ENCODE measurements around the gene NLGN3.
"Not testable (repeated sequence)": the region's sequence is repeated elsewhere in the genome, so short reads cannot be mapped to it uniquely, and the experiment has no call there.

NLGN3 gene

DNA sequence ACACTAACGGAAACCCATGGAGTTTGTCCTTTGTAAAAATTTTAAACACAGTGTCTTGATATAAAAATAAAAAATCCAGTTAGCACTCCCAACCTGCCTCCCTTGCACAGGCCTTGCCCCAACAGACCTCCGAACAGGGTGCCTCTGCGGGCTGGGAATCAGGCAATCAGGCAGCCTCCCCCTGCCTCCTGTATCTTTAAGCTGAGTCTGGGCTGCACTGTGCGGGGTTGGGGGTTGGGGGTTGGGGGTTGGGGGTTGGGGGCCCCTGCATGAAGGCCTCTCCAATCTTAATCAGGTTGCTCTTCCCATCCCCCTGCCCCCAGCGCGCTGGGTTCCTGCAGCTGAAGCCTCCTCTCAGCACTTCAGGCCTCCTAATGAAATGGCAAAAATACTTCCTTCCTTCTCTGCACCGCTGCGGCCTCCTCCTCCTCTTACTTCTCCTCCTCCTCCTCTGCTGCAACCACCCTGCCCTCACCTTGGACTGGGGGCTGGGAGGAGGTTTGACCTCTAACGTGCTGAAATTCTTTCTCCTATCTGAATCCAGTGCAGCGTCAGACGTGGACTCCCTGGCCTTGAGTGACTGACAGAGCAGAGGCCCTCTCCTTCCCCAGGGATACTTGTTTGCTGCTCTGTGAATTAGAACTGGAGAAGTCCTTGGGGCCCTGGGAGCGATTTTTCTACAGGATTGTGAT lies 26.6 kb downstream of the NLGN3 start:
- Mint-ChIP-seq H3K9me3 (no peaks in the 10 kb centered on the region), H3K27ac (no peak overlapping the region), H3K27me3 (peaks cover 17% of the 10 kb centered on the region), H3K36me3 (ENCODE audit: low read depth) (peaks cover 10% of the 10 kb centered on the region), H3K4me3 (no peak overlapping the region), H3K4me1 (ENCODE audit: low read depth) (peaks cover 3% of the 10 kb centered on the region)
- DNase-seq: no peak

DNA sequence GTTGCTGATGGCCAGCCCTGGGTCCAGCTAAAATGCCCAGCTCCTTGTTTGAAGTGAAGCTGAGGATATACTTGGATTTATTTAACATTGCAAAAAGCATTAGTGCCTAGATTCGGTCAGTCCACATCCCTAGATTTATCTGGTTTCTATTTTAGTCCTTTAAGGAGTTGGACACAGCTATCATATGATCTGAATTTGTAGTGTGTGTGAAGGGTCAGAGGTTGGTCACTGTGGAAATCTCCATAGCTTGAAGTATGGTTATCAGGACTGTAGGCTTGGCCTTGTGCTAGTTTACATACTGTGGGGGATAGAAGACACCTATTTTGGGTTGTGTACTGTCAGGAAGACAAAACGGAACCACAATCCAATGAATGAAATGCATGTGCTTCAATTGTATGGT lies 28.8 kb downstream of the NLGN3 start:
- no peak for DNase-seq
- Mint-ChIP-seq H3K27ac (no peak overlapping the region), H3K27me3 (peaks cover 17% of the 10 kb centered on the region), H3K4me3 (no peak overlapping the region), H3K4me1 (ENCODE audit: low read depth) (peaks cover 3% of the 10 kb centered on the region), H3K36me3 (ENCODE audit: low read depth) (peaks cover 12% of the 10 kb centered on the region), H3K9me3 (no peaks in the 10 kb centered on the region)

DNA sequence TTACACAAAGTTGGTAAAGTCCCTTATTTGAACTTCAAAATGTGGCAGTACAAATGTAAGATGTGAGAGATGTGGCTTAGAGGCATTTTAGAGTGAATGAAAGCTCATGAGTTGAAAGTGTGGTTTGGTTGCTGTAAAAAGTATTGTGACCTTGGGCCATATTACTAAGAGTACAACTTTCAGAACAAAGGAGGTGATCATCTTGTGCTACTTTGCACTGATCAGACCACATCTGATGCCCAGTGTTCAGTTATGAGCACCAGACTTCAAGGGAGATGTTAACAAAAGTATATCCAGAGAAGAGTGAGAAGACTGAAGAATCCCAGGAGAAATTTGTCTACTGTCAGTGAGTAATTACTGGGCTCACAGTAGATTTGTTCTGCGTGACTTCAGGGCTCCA lies 30.2 kb downstream of the NLGN3 start:
- no peaks in the 10 kb centered on the region for H3K9me3 Mint-ChIP-seq
- DNase-seq: no peak
- H3K27me3 Mint-ChIP-seq: peaks cover 19% of the 10 kb centered on the region
- peaks cover 4% of the 10 kb centered on the region for H3K4me1 Mint-ChIP-seq (ENCODE audit: low read depth)
- no peak overlapping the region for H3K27ac Mint-ChIP-seq
- H3K36me3 Mint-ChIP-seq (ENCODE audit: low read depth): peaks cover 12% of the 10 kb centered on the region
- H3K4me3 Mint-ChIP-seq: no peak overlapping the region

DNA sequence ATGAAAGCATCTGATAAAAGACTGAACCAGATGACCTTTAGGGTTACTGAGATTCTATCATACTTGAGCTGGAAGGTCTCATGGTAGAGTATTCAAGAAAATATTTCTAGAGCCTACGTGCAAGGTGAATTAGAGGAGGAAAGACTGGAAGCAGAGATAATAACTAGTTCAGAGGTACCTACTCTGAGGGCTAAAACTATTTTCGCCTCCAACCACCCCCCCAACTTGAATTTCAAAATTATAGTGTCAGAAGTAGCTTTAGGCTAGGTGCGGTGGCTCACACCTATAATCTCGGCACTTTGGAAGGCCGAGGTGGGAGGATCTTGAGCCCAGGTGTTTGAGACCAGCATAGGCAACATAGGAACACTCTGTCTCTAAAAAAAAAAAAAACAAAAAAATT lies 30.9 kb downstream of the NLGN3 start:
- Mint-ChIP-seq H3K27ac (no peak overlapping the region), H3K4me1 (ENCODE audit: low read depth) (peaks cover 7% of the 10 kb centered on the region), H3K36me3 (ENCODE audit: low read depth) (peaks cover 12% of the 10 kb centered on the region), H3K27me3 (peaks cover 20% of the 10 kb centered on the region), H3K9me3 (no peaks in the 10 kb centered on the region), H3K4me3 (no peak overlapping the region)
- no peak for DNase-seq

DNA sequence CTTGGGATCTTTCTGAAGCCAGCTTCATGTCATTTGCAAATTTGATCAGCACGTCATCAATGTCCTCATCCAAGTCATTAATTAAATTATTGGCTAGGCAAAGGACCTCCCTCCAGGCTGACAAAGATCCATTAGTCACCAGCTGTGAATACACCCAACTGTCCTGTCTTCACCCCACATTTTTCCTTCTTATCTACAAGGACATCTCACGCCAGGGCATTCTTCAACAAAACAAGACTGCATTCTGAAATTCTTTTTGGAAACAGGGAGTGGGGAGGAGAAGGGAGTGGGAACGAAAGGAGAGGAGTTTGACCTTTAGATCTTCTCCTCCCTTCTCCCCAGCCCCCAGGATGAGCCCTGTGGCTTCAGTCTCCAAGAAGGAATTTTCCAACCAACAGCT lies 32.7 kb downstream of the NLGN3 start:
- H3K27ac Mint-ChIP-seq: no peak overlapping the region
- DNase-seq: no peak
- H3K4me3 Mint-ChIP-seq: no peak overlapping the region
- peaks cover 20% of the 10 kb centered on the region for H3K27me3 Mint-ChIP-seq
- no peaks in the 10 kb centered on the region for H3K9me3 Mint-ChIP-seq
- peaks cover 10% of the 10 kb centered on the region for H3K4me1 Mint-ChIP-seq (ENCODE audit: low read depth)
- H3K36me3 Mint-ChIP-seq (ENCODE audit: low read depth): peaks cover 17% of the 10 kb centered on the region

DNA sequence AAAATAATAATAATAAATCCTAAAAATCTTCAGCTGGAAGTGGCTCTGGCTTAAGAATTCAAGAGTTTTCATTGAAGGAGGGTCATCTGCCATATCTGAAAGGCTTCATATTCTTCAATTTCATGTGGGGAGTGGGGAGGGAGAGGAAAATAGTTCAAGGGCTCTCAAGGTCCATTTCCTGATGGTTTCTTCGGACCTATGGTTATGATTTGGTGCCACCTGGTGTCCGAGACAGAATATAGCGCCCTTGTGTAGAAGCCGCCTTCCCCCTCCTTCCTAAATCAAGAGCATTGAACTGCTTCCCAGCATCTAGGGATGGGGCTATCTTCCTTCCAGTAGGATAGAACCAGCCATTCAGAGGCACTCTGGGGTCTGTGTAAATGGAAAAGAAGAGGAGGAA lies 34.3 kb downstream of the NLGN3 start:
- H3K27ac Mint-ChIP-seq: no peak overlapping the region
- peaks cover 15% of the 10 kb centered on the region for H3K4me1 Mint-ChIP-seq (ENCODE audit: low read depth)
- H3K27me3 Mint-ChIP-seq: peaks cover 18% of the 10 kb centered on the region
- no peaks in the 10 kb centered on the region for H3K9me3 Mint-ChIP-seq
- peaks cover 15% of the 10 kb centered on the region for H3K36me3 Mint-ChIP-seq (ENCODE audit: low read depth)
- DNase-seq: peak; percentile 37
- no peak overlapping the region for H3K4me3 Mint-ChIP-seq

DNA sequence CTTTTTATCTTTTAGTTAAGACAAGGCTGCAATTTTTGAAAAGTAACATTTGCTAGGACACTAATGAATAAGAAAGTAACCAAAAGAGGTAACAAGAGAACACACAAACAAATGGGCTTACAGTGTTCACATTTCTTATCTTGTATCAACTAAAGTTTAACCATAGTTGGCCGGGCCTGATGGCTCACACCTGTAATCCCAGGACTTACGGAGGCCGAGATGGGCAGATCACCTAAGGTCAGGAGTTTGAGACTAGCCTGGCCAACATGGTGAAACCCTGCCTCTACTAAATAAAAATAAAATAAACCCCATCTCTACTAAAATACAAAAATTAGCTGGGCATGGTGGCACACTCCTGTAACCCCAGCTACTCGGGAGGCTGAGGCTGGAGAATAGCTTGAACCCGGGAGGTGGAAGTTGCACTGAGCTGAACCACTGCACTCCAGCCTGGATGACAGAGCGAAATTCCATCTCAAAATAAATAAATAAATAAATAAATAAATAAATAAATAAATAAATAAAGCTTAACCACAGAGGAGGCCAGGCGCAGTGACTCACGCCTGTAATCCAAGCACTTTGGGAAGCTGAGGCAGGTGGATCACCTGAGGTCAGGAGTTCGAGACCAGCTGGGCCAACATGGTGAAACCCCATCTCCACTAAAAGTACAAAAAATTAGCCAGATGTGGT lies 36.1 kb downstream of the NLGN3 start:
- peak overlapping the region; percentile 84 for H3K4me3 Mint-ChIP-seq
- H3K27ac Mint-ChIP-seq: peak overlapping the region; percentile 67
- peaks cover 26% of the 10 kb centered on the region for H3K27me3 Mint-ChIP-seq
- H3K36me3 Mint-ChIP-seq (ENCODE audit: low read depth): peaks cover 15% of the 10 kb centered on the region
- not testable (repeated sequence) for H3K9me3 Mint-ChIP-seq, DNase-seq
- peaks cover 15% of the 10 kb centered on the region for H3K4me1 Mint-ChIP-seq (ENCODE audit: low read depth)

DNA sequence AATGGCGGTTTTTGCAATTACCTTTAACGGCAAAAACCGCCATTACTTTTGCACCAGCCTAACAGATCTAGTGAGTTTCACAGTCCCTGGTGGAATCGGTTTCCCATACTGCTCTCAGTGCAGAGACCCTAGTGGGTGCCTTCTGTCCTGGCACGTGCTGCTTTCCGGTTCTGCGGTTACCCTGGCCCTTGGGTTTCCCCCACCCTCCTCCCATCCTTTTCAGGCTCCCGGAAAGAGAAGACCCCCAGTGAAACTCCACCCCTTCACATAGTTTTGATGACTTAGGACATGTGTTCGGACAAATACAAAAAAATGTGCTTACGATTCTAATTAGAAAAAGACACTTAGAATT lies 36.9 kb downstream of the NLGN3 start:
- Mint-ChIP-seq H3K27me3 (peaks cover 30% of the 10 kb centered on the region), H3K36me3 (ENCODE audit: low read depth) (peaks cover 13% of the 10 kb centered on the region), H3K9me3 (no peaks in the 10 kb centered on the region), H3K4me1 (ENCODE audit: low read depth) (peaks cover 15% of the 10 kb centered on the region), H3K27ac (peak overlapping the region; percentile 98), H3K4me3 (peak overlapping the region; percentile 84)
- peak; percentile 65 for DNase-seq

DNA sequence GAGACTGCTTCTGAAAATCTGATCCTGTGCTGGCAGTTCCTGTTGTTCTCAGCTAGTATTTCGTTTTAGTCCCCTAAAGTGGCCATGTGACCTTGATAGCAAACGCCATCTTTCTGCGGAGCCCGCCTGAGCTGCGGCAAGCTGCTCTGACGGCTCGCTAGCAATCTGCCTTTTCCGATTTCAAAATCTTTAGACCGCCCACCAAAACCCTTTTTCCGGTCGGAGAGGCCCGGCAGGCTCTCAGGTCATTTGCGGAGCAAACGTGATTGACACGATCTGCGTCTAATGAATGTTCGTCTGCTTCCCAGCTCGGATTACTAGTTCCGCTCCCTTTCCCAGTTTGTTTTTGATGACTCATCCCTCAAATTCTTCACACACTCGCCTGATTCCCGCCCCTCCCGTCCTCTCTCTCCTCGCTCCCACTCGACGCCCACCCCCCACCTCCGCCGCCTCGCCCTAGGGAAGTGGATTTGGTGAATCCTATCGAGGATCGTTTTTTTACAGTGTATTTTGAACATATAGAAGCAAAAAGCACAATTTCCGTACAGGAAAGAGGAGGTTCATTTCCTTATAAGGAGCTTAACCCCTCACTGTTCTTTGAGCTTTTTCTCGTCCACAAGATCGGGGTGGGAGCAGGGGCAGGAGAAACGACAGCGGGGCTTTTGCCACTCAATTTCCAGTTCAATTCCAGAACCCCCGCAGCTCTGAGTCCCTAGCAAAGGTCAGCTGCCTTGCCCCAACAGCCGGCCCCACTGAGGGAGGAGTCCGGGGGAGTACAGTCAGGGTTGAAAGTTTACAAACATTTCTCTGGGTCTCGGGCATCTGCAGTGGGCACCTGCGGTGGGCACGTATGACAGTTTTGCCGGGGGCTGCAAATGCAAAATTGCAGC lies 37.5 kb downstream of the NLGN3 start:
- Mint-ChIP-seq H3K27me3 (peaks cover 28% of the 10 kb centered on the region), H3K36me3 (ENCODE audit: low read depth) (peaks cover 8% of the 10 kb centered on the region), H3K4me3 (peak overlapping the region; percentile 84), H3K4me1 (ENCODE audit: low read depth) (peaks cover 20% of the 10 kb centered on the region), H3K9me3 (no peaks in the 10 kb centered on the region), H3K27ac (peak overlapping the region; percentile 98)
- DNase-seq: peak; percentile 77

DNA sequence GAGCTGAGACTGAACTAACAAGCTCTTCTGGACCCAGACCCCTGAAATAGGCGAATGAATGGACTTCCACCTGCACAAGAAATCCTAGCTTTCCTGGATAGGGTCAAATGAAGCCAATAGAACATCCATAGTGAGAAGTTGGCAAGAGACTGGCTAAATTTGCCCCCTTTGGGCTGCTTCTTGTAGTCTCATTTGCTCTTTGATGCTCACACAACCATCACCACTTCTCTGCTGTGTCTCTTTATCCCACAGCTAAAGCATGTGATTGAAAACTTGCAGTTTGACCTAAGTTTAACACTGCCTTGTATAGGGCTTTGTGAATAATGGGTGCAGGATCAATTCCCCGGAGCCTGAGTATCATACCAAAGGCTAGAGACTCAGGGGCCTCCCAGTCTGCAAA lies 38.2 kb downstream of the NLGN3 start:
- no peaks in the 10 kb centered on the region for H3K9me3 Mint-ChIP-seq
- H3K36me3 Mint-ChIP-seq (ENCODE audit: low read depth): peaks cover 5% of the 10 kb centered on the region
- peaks cover 20% of the 10 kb centered on the region for H3K4me1 Mint-ChIP-seq (ENCODE audit: low read depth)
- H3K27ac Mint-ChIP-seq: peak overlapping the region; percentile 98
- peak overlapping the region; percentile 84 for H3K4me3 Mint-ChIP-seq
- H3K27me3 Mint-ChIP-seq: peaks cover 25% of the 10 kb centered on the region
- no peak for DNase-seq

DNA sequence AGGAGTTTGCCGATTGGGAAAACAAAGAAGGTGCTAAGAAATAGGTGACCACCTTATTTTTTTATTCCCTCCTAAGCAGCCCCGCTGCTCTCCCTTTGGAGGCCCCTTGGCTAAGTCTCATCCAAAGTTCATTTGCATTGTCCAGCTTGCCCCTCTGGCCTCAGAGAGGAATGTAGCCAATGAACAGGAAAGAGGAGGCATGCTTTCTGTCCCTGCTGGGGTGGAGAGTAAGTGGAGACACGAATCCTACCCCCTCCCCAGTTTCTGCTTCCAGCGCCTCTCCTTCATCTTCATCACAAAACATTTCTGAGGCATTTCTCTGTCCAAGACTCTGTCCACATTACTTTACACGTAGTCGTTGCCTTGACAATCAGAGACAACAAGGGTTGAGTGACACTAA lies 38.7 kb downstream of the NLGN3 start:
- Mint-ChIP-seq H3K27ac (peak overlapping the region; percentile 98), H3K27me3 (peaks cover 22% of the 10 kb centered on the region), H3K36me3 (ENCODE audit: low read depth) (peaks cover 5% of the 10 kb centered on the region), H3K4me1 (ENCODE audit: low read depth) (peaks cover 20% of the 10 kb centered on the region), H3K9me3 (no peaks in the 10 kb centered on the region), H3K4me3 (no peak overlapping the region)
- no peak for DNase-seq

DNA sequence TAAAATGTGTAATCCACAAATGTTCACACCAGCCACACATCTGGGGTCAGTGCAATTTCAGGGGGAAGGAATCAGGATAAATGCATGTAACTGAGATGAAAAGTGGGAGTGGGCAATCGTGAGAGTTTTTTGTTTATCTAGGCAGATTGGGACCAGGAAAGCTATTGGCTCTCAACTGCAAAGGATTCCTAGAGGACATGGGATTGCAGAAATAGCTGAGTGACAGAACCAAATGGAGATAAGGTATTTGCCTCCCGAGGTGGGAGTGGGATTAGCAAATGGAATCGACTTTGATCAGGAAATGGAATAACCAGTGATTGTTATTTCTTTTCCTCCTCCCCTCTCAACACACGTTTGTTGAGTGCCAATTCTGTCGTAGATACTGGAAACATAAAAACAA lies 39.5 kb downstream of the NLGN3 start:
- H3K27me3 Mint-ChIP-seq: peaks cover 20% of the 10 kb centered on the region
- peaks cover 5% of the 10 kb centered on the region for H3K36me3 Mint-ChIP-seq (ENCODE audit: low read depth)
- no peaks in the 10 kb centered on the region for H3K9me3 Mint-ChIP-seq
- no peak overlapping the region for H3K4me3 Mint-ChIP-seq
- peaks cover 18% of the 10 kb centered on the region for H3K4me1 Mint-ChIP-seq (ENCODE audit: low read depth)
- no peak for DNase-seq
- H3K27ac Mint-ChIP-seq: no peak overlapping the region

DNA sequence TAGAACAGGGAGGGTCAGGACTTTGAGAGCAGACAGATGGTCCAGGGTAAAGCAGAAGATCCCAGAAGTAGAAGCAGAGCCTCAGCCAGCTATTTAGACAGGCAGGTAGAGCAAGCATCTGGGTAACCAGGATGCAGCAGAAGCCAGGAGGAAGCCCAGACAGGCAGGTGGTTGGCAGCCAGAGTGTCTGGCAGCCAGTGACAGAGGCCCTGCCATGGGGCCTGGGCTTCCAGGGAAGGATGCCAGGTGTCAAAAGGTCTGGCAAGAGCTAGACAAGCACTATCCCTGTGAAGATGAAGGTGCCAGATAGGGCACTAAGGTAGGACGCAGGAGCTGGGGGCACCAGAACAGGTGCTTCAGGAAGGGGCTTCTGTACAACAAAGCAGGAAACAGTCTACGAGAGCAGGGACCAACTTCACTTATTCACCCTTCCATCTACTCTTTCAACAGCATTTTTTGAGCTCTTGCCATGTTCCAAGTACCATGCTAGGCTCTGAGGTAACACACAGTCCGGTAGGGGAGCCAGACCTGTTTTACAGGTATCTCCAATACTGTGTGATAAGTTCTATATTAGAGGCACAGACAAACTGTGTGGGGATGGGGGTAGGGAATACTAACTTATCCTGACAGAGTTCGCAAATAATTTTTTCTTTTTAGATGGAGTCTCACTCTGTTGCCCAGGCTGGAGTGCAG lies 40.3 kb downstream of the NLGN3 start:
- Mint-ChIP-seq H3K4me1 (ENCODE audit: low read depth) (peaks cover 18% of the 10 kb centered on the region), H3K4me3 (no peak overlapping the region), H3K9me3 (no peaks in the 10 kb centered on the region), H3K27ac (peak overlapping the region; percentile 5), H3K27me3 (peaks cover 20% of the 10 kb centered on the region), H3K36me3 (ENCODE audit: low read depth) (peaks cover 5% of the 10 kb centered on the region)
- no peak for DNase-seq

DNA sequence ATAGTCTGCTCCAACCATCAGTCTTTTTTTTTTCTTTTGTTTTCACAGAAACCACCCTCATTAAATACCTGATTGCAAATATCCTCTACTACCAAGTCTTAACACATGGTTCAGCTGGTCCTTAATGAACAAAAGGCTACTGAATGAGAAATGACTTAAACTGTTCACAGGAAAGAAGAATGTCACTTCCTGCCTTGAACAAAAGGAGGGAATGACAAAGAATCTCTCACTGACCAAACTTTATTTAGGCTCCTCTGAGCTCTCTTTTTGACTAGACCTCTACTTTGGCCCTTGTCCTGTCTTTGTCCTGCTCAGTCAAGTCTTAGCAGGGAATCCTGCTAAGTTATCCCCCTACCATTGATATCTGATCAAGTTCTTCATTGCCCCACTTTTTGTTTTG lies 46.6 kb downstream of the NLGN3 start:
- Mint-ChIP-seq H3K36me3 (ENCODE audit: low read depth) (no peaks in the 10 kb centered on the region), H3K27me3 (peaks cover 3% of the 10 kb centered on the region), H3K27ac (peak overlapping the region; percentile 24), H3K4me3 (no peak overlapping the region), H3K9me3 (no peaks in the 10 kb centered on the region), H3K4me1 (ENCODE audit: low read depth) (peaks cover 24% of the 10 kb centered on the region)
- no peak for DNase-seq
